Right atrium auricular region (tissue), 2 donors: Measurements from ENCODE around the gene ADRA2A. TPM values are rescaled to one million over a fixed set of nuclear protein-coding genes. Genes with fewer than 3 reads are reported as not detected.

Experiments
- DNase-seq: peaks from one replicate; pipeline ENCODE4 v3.0.0-alpha.2; 2019; ENCODE audit warnings: low spot score
- H3K27ac ChIP-seq, 2 donors: fragments of 200-600 bp; sonication (generic); 1 replicate in 1 of 2; 2 replicates in 1 of 2; pipeline ENCODE4 v1.5.1; 2016 to 2019
- H3K27me3 ChIP-seq, 2 donors: fragments of 200-600 bp; sonication (generic); one replicate each; pipeline versions ENCODE4 v1.5.1 to v1.6.0; 2017 to 2019
- H3K36me3 ChIP-seq: fragments of 200-600 bp; sonication (generic); one replicate; pipeline ENCODE4 v1.5.1; 2016
- H3K4me1 ChIP-seq, 2 donors: fragments of 200-600 bp; sonication (generic); one replicate each; pipeline versions ENCODE4 v1.5.1 to v1.6.0; 2017 to 2019
- H3K4me3 ChIP-seq, 2 donors: fragments of 200-600 bp; sonication (generic); 1 replicate in 1 of 2; 2 replicates in 1 of 2; pipeline ENCODE4 v1.5.1; 2017 to 2019; ENCODE audit warnings: mild to moderate bottlenecking in 1 of 2, moderate library complexity in 1 of 2
- H3K9me3 ChIP-seq, 2 donors: fragments of 200-600 bp; sonication (generic); one replicate each; pipeline ENCODE4 v1.5.1; 2019
- total RNA-seq, 2 donors: library from RNA; depleted of rRNA; stranded (reverse); fragments of >200 nt; gene quantifications; one replicate each; pipeline ENCODE4 v1.1.0, GENCODE V29; 2016
- TF ChIP-seq, protein P1 (sequence below), 2 donors: fragments of 200-600 bp; sonication (generic); IDR thresholded peaks; one replicate each; pipeline ENCODE4 v1.5.1; 2019; ENCODE audit warnings: antibody characterized with exemption in 2 of 2

The ADRA2A gene
- total RNA-seq, 2 donors from 2014 or later, result 1.2 to 1.4 TPM

DNA sequence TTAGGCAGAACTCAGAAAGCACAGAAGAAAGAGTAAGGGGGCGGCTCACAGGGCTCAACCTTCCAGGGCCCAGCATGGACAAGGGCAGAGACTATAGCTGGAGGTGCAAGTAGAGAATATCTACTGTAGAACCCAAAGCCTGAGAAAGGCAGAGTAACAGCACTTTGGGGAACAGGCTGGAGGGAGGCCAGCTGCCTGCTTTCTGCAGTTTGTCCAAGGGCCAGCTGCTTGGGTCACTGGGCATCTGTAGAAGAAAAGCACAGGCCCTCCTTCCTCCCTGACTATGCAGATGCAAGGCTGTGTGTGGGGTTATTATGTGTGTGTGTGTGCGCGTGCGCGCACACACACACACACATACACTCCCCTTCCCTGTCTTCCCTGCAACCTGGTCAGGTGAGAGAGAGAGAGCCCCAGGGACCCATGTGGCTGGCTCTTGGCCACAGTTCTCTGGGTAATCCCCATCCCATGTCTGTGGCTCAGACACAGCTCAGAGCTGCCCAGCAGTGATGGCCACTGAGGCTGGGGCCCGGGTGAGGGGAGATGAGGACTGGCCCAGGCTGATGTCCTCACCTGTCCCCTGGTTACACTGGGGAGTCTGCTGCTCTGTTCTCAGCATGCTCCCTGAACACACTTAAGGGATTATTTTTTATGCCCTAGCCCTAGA is 9.0 kb downstream of the ADRA2A start:
- Histone ChIP-seq H3K4me3 (no peak overlapping the region), H3K27ac (no peak overlapping the region), H3K27me3 (no peaks in the 10 kb centered on the region), H3K36me3 (no peaks in the 10 kb centered on the region), H3K4me1 (no peaks in the 10 kb centered on the region), H3K9me3 (no peaks in the 10 kb centered on the region)
- TF ChIP-seq, protein P1, sequence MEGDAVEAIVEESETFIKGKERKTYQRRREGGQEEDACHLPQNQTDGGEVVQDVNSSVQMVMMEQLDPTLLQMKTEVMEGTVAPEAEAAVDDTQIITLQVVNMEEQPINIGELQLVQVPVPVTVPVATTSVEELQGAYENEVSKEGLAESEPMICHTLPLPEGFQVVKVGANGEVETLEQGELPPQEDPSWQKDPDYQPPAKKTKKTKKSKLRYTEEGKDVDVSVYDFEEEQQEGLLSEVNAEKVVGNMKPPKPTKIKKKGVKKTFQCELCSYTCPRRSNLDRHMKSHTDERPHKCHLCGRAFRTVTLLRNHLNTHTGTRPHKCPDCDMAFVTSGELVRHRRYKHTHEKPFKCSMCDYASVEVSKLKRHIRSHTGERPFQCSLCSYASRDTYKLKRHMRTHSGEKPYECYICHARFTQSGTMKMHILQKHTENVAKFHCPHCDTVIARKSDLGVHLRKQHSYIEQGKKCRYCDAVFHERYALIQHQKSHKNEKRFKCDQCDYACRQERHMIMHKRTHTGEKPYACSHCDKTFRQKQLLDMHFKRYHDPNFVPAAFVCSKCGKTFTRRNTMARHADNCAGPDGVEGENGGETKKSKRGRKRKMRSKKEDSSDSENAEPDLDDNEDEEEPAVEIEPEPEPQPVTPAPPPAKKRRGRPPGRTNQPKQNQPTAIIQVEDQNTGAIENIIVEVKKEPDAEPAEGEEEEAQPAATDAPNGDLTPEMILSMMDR (IDR thresholded peaks at IDR 0.05), result no peak
- DNase-seq, result peak; percentile 26

DNA sequence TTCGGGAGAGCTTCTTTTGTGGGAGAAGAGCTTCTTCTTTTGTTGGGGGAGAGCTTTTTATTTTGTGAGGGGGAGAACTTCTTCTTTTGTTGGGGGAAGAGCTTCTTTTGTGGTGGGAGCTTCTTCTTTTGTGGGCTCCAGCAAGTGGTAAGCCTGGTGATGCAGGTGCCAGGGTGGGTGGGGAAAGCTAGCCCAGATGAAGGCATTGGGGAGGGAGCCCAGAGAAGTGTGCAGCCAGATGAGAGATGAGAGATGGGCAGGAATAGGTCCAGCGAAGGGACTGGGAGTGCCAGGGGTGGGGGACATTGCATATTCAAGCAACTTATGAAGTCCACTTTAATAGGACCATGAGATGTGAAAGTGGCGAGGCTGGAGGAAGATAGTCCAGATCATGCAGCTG is 9.7 kb downstream of the ADRA2A start:
- DNase-seq, result peak; percentile 52
- Histone ChIP-seq H3K4me1 (no peaks in the 10 kb centered on the region), H3K9me3 (no peaks in the 10 kb centered on the region), H3K27me3 (no peaks in the 10 kb centered on the region), H3K36me3 (no peaks in the 10 kb centered on the region), H3K4me3 (no peak overlapping the region), H3K27ac (no peak overlapping the region)
- TF ChIP-seq, protein P1 (IDR thresholded peaks at IDR 0.05), result no peak

DNA sequence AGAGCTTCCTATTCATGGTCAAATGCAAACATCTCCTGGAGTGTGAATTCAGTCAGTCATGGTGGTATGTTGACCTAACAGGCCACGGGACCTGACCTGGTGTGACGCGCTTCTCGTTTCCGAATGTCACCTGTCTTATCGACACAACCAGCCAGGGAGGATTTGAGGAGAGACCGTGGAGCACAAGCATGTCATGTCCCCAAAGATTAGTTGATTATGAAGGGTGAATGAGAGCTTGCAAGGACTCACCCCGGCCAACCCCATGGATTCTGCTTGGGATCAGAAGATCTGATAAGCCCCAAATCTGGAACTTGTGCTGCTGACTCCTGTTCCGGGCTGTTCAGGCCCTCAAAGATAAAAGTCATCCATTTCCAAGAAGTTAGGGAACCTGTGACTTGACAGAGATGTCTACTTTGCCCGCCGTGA is 10.5 kb downstream of the ADRA2A start:
- Histone ChIP-seq H3K27ac (no peak overlapping the region), H3K4me3 (no peak overlapping the region), H3K9me3 (no peaks in the 10 kb centered on the region), H3K4me1 (no peaks in the 10 kb centered on the region), H3K27me3 (no peaks in the 10 kb centered on the region), H3K36me3 (no peaks in the 10 kb centered on the region)
- DNase-seq, result peak; percentile 50
- TF ChIP-seq, protein P1 (IDR thresholded peaks at IDR 0.05), result no peak

DNA sequence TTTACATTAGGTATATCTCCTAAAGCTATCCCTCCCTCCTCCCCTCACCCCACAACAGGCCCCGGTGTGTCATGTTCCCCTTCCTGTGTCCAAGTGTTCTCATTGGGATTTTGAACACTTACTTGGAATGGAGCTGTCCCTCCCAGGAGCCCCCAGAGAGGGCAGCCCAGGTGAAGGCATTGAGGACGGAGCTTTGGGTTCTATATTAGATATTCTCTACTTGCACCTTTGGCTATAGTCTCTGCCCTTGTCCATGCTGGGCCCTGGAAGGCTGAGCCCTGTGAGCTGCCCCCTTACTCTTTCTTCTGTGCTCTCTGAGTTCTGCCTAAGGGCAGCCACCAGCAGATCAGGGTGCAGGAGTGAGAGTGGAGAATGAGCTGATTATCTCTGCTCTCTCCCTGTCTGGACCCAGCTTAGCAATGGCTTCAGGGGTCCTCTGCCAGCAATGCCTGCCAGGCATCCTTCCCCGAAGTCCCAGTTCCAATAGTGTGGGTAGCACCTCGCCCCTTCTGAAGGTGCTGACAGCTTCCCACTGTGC is 11.2 kb downstream of the ADRA2A start:
- DNase-seq, result no peak
- TF ChIP-seq, protein P1 (IDR thresholded peaks at IDR 0.05), result no peak
- Histone ChIP-seq H3K9me3 (no peaks in the 10 kb centered on the region), H3K27ac (no peak overlapping the region), H3K36me3 (no peaks in the 10 kb centered on the region), H3K27me3 (no peaks in the 10 kb centered on the region), H3K4me1 (no peaks in the 10 kb centered on the region), H3K4me3 (no peak overlapping the region)

DNA sequence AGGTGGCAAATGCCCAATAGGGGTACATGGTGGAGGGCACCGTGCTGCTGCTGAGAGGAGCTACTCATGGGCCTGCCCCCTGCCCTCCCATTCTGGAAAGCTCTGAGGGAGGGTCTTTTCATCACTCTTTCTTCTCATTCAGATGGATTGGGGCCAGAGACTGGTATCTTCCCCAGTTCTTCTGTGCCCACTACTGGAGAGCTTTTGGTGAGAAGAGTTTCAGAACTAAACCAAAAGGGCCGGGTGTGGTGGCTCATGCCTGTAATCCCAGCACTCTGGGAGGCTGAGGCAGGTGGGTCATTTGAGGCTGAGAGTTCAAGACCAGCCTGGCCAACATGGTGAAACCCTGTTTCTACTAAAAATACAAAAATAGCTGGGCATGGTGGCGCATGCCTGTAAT is 12.5 kb downstream of the ADRA2A start:
- Histone ChIP-seq H3K27ac (no peak overlapping the region), H3K4me3 (no peak overlapping the region), H3K4me1 (no peaks in the 10 kb centered on the region), H3K36me3 (no peaks in the 10 kb centered on the region), H3K9me3 (no peaks in the 10 kb centered on the region), H3K27me3 (no peaks in the 10 kb centered on the region)
- TF ChIP-seq, protein P1 (IDR thresholded peaks at IDR 0.05), result no peak
- no peak for DNase-seq

DNA sequence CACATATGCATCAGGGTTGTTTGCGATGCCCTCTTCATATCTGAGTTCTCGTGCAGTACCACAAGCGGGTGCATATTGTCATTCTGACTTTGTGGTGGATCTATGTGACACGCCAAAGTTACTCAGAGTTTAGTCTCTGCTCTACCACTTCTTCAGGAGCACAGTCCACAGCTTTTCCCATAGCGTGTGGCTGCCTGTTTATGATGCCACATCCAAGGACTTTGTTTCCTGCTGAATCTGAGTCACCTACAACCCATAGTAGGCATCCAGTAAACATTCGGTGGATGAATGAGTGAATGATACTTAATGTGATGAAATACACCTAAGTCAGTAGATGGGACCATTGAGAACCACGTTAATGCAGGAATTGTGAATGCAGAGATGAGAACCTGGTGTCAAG is 15.0 kb downstream of the ADRA2A start:
- Histone ChIP-seq H3K27ac (no peak overlapping the region), H3K4me3 (no peak overlapping the region), H3K36me3 (no peaks in the 10 kb centered on the region), H3K27me3 (no peaks in the 10 kb centered on the region), H3K9me3 (no peaks in the 10 kb centered on the region), H3K4me1 (no peaks in the 10 kb centered on the region)
- TF ChIP-seq, protein P1 (IDR thresholded peaks at IDR 0.05), result no peak
- DNase-seq, result no peak
